CD4-positive, alpha-beta T cell treated with Interleukin-4 for 4 hours (primary cell): Measurements from ENCODE around the gene KRTDAP.

Experiments
- DNase-seq: peaks from one replicate; pipeline ENCODE4 v3.0.0-alpha.2; 2020

Gene KRTDAP

DNA sequence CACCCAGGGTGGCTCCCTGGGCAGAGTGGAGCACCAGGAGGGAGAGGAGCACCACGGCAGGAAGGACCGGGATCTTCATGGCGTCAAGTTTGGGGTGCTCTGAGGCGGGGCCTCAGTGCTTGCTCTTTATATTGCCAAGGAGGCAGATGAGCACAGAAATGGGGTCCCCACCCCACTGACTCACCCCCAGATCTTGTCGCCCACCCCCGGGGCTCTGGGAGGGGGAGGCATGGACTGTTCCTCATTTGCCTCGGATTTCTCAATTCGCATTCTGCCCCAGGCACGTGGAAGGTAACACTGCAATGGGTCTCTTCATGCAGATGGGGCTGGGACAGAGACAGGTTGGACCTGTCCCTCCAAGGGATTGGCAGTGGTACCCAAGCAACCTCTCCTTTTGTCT, at the start of gene KRTDAP:
TSS of gene KRTDAP (minus strand) at position 101 of the 400 bp plus-strand sequence. CDS start at position 79, 22 bp downstream.
- no peak for DNase-seq

GRCh38 chr19:35539850-35540249, 49.6 kb upstream of the KRTDAP start:
- no peak for DNase-seq

DNA sequence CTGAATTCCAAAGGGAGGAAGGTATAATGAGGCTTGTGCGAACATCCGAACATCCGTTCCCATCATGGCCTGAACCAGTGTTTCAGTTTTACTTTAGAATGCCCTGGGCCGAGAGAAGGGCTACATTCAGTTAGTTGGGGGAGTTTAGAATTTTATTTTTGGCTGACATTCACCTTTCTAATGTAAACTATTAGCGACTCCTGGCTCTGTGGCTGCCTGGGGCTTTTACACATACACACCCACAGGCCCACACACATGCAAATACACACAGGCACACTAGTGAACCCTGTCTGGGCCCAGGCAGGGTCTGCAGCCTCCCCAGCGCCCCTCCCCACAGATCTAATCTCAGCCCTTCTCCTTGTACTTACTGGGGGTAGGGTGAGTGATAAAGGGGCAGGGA, 49.0 kb upstream of the KRTDAP start:
- no peak for DNase-seq

DNA sequence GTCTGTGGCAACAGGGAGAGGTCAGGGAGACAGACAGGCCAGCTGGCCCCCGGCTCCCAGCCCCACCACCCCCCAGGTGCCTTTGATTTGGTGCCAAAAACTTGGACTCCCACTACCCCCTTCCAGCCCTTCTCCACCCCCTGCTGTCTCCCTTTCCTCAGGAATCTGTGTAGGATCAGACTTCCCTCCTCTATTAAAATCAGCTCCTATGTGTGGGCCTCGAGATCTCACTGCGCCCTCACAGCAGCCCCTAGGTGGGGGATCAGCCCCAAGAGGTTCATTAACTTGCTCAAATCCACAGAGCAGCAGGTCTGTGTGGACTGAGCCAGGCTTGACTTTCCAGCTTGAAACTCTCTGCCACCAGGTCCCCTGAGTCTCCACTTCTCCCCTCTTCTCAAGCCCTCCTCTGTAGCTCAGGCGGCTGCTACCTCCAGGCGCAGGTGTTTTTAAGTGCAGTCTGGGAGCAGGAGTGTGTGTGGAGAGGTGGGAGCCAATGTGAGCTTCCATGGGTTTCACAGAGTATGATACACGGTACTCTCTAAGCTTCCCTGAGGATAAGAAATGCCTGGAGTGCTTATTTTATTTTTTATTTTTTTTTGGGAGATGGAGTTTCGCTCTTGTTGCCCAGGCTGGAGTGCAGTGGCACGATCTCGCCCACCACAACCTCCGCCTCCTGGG, 44.7 kb upstream of the KRTDAP start:
- no peak for DNase-seq

- DNase-seq: peak; percentile 23
These were observed 43.6 kb upstream of the KRTDAP start for GRCh38 chr19:35533822-35534392.

- no peak for DNase-seq
These were observed 43.0 kb upstream of the KRTDAP start, which contains the start of gene GAPDHS for GRCh38 chr19:35533201-35533821. TSS of gene GAPDHS (plus strand) at chr19:35533456. CDS start at chr19:35533528, 72 bp downstream.

DNA sequence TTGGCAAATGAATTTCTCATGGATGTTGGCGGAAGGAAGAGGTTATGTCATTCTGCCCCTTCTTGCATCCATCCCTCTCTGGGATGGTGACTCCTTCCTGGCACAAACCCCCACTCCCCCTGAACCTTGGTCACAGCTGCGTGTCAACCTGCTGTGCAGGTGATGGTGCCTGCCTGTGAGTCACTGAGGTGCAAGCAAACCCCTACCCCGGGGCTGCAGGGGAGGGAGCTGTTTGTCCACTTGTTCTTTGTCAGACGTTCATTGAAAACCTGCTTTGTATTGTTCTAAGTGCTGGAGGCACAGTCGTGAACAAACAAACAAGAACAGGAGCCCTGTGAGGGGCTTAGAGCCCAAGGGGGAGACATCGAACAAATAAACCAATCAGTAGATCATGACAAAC, 41.0 kb upstream of the KRTDAP start:
- no peak for DNase-seq

- DNase-seq: no peak
These were observed 39.3 kb upstream of the KRTDAP start for GRCh38 chr19:35529241-35530218.

GRCh38 chr19:35528218-35529038, 38.2 kb upstream of the KRTDAP start, which contains the start of gene SBSN:
TSS of gene SBSN (minus strand) at chr19:35528311. CDS start at chr19:35528281, 30 bp downstream.
- no peak for DNase-seq

DNA sequence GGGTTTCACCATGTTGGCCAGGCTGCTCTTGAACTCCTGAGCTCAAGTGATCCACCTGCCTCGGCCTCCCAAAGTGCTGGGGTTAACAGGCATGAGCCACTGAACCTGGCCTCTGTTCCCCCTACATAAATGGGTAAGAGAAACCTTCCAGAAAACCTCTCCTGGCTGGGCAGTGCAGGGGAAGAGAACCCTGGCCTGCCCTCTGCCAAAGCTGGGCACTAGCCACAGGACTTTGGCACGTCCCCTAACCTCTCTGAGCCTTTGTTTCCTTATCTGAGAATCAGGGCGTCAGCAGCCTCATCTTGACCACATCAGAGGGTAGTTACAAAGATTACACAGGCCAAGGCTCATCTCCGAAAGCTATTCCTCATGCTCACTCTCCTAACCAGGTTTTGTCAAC, 35.6 kb upstream of the KRTDAP start:
- no peak for DNase-seq

DNA sequence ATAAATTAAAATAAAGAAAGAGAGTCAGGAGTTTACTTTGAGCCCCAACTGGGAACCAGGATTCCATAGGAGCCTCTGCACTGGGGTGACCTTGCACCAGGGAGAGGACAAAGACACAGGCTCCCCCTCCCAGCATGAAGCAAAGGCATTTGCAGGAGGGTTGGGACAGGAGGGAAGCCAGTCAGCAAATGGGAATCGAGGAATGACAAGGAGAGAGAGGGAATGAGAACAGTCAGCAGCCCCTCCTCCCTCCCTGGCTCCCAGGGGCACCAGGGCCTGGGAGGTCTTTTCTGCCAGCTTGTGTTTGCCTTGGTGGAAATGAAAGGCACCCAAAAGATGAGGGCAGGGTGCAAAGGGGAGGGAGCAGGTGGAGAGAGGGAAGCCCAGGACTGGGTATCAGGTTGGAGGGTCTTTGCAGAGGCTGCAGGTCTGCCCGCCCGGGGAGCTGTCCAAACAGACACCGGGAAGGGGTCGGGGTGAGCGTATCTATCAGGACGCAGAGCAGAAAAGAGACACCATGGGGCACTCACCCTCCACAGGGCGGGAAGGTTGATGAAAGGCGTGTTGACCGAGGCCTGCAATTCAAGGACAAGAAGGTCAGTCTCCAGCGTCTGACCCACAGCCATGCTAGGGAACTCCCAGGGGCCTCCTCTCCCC, 34.0 kb upstream of the KRTDAP start:
- no peak for DNase-seq

GRCh38 chr19:35522745-35523327, 32.6 kb upstream of the KRTDAP start:
- DNase-seq: no peak

GRCh38 chr19:35521124-35521743, 31.0 kb upstream of the KRTDAP start:
- no peak for DNase-seq

- no peak for DNase-seq
These were observed 29.0 kb upstream of the KRTDAP start for GRCh38 chr19:35519291-35519690.

DNA sequence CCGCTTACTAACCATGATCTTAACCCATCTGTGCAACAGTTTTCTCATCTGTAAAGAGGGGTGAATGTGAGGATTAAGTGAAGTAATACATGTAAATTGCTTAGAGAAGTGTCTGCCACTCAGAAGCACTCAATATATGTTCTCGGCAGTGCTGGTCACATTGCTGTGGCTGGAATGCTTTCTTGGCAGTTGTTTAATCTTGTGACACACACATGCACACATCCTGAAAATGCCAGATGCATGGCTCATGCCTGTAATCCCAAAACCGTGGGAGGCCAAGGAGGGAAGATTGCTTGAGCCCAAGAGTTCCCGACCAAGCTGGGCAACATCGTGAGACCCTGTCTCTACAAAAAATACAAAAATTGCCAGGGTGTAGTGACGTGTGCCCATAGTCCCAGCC, 28.0 kb upstream of the KRTDAP start:
- DNase-seq: no peak

DNA sequence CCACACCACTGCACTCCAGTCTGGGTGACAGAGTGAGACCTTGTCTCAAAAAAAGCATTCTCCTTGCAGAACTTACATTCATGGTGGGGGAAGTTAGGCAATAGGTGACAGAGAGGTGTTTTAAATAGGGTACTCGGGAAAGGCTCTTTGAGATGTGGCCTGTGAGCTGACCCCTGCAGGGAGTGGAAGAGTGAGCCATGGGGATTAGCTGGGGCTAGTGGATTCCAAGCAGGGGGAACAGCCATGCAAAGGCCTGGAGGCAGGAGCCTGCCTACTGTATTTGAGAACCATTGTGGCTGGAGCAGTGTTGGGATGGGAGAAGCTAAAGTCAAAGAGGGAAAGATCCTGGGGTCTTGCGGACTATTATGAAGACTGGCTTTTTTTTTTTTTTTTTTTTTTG, 27.1 kb upstream of the KRTDAP start:
- no peak for DNase-seq

DNA sequence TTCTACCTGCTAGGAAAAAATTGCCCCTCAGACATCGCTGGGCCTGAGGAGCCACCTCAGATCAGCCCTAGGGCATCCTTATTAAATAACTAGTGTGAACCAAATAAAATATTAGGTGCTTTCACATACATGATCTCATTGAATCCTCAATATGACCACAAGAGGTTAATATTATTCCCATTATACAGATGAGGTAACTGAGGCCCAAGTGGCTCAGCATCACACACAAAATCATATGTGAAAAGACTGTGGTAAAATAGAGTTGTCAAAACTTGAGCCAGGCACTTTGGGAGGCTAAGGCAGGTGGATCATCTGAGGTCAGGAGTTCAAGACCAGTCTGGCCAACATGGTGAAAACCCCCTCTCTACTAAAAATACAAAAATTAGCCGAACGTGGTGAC, 26.0 kb upstream of the KRTDAP start:
- no peak for DNase-seq

DNA sequence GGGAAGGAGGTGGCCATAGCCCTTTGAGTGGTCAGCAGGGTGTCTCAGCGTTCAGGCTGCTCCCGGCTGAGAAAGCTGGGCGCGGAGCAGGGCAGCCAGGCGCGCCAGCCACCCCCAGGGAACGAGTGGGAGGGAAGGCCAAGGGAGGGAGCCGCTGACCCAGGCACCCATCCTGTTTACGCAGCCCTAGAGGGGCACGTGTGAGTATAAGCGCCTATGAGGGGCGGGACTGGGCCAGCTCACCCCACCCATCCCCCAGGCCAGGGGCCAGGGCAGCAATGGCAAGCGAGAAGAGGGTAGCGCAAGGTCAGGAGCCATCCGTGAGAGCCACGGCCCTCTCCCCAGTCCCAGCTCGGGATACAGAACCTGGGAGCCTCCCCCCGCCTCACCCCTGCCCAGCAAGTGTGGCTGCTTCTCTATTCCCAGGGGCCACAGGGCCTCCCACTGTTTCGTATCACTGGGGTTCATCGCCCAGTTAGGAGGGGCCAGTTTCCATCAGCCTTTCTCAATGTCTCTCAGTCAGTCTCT, 24.1 kb upstream of the KRTDAP start:
- DNase-seq: no peak

DNA sequence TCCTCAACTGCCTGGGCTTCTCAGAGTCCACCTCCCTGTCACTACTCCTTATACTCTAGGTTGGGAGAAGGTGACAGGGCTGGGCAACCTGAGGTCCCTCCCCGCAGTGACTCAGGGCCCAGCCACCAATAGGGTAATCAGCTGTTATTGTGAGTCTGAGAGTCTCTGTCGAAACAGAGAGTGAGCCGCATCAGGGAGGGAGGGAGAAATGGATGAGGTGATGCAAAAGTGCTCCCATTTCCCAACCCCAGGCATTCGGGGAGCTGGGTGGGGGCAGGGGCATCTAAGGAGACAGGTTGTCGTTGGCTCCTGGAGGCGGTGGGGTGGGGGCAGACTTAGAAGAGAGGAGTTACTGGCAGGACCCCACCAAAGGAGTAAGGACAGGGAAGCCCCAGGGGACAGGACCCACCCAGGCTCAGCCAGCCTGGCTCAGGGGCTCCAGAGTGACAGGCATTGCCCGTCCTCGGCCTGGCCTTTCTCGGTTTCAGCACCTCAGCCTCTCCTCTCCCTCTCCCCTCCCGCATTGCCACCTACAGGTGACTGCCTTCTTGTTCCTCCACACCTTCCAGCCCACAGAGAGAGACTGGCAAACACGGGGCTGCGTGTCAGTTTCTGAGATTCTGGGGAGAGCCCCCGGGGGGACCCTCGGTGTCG, 23.5 kb upstream of the KRTDAP start, which contains the start of gene DMKN:
TSS of gene DMKN (minus strand) at position 22 of the 654 bp plus-strand sequence. CDS start 174 bp downstream, outside the sequence.
- no peak for DNase-seq
